ENCODE data around the gene SPINT3. TPM values are rescaled to one million over a fixed set of nuclear protein-coding genes. Genes with fewer than 3 reads are reported as not detected.

SPINT3 gene
- total RNA-seq, 1 donor from 2014 or later, result not detected

DNA sequence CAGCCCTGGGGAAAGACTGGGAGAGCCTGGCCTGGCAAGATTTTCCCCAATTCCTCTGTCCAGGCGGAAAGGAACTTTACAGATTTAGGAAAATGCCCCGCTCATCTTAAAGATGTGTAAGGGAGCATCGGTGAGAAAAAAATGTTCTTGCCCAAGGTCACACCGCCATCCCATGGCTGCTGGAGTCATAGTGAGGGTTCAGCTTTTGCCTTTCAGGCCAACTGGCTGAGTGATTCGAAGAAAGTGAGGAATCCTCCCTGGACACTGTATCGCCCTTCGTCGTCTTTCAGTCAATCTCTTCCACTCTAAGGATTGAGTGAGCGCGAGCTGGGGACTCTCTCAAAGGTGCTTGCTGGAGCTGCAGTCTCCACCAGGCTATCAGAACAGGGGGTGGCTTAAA lies 44.5 kb downstream of the SPINT3 start:
- Mint-ChIP-seq H3K36me3 (ENCODE audit: low read depth) (peaks cover 2% of the 10 kb centered on the region), H3K4me1 (peaks cover 14% of the 10 kb centered on the region), H3K9me3 (peaks cover 5% of the 10 kb centered on the region), H3K4me3 (peak overlapping the region; percentile 56), H3K27ac (ENCODE audit: unreplicated experiment) (peak overlapping the region; percentile 22), H3K27me3 (ENCODE audit: low read depth) (peaks cover 32% of the 10 kb centered on the region)
- no peak for DNase-seq (ENCODE audit: low read depth, low spot score)
- TF ChIP-seq, protein P1, sequence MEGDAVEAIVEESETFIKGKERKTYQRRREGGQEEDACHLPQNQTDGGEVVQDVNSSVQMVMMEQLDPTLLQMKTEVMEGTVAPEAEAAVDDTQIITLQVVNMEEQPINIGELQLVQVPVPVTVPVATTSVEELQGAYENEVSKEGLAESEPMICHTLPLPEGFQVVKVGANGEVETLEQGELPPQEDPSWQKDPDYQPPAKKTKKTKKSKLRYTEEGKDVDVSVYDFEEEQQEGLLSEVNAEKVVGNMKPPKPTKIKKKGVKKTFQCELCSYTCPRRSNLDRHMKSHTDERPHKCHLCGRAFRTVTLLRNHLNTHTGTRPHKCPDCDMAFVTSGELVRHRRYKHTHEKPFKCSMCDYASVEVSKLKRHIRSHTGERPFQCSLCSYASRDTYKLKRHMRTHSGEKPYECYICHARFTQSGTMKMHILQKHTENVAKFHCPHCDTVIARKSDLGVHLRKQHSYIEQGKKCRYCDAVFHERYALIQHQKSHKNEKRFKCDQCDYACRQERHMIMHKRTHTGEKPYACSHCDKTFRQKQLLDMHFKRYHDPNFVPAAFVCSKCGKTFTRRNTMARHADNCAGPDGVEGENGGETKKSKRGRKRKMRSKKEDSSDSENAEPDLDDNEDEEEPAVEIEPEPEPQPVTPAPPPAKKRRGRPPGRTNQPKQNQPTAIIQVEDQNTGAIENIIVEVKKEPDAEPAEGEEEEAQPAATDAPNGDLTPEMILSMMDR (conservative IDR thresholded peaks at IDR 0.05), result no peak

DNA sequence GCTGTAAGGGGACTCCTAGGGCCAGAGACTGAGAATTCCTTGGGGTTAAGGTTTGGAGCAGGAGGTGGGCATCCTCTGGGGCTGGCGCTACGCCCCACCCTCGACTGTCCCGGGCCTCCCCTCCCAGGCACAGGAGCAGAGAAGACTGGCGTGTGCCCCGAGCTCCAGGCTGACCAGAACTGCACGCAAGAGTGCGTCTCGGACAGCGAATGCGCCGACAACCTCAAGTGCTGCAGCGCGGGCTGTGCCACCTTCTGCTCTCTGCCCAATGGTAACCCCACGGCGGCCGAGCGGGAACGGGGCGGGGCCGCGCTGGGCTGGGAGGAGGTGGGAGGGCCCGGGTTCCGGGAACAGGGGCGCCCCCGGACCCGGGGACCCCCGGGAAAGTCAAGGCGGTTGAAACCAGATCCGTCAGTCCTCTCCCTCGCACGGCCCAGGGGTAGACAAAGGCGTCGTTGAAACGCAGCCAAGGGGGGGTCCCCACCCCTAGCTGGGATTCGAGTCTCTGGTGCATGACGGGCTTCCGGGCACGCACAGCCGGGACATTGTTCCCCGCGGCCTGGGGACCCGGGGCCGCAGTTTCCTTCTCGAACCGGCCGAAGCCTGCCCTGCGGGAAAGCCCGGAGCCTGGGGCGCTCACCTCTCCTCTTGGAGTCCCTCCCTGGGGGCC lies 45.0 kb downstream of the SPINT3 start:
- Mint-ChIP-seq H3K4me3 (peak overlapping the region; percentile 56), H3K27ac (ENCODE audit: unreplicated experiment) (peak overlapping the region; percentile 93), H3K4me1 (peaks cover 14% of the 10 kb centered on the region), H3K27me3 (ENCODE audit: low read depth) (peaks cover 32% of the 10 kb centered on the region), H3K9me3 (peaks cover 5% of the 10 kb centered on the region), H3K36me3 (ENCODE audit: low read depth) (peaks cover 2% of the 10 kb centered on the region)
- TF ChIP-seq, protein P1 (conservative IDR thresholded peaks at IDR 0.05), result no peak
- DNase-seq (ENCODE audit: low read depth, low spot score), result peak; percentile 59

DNA sequence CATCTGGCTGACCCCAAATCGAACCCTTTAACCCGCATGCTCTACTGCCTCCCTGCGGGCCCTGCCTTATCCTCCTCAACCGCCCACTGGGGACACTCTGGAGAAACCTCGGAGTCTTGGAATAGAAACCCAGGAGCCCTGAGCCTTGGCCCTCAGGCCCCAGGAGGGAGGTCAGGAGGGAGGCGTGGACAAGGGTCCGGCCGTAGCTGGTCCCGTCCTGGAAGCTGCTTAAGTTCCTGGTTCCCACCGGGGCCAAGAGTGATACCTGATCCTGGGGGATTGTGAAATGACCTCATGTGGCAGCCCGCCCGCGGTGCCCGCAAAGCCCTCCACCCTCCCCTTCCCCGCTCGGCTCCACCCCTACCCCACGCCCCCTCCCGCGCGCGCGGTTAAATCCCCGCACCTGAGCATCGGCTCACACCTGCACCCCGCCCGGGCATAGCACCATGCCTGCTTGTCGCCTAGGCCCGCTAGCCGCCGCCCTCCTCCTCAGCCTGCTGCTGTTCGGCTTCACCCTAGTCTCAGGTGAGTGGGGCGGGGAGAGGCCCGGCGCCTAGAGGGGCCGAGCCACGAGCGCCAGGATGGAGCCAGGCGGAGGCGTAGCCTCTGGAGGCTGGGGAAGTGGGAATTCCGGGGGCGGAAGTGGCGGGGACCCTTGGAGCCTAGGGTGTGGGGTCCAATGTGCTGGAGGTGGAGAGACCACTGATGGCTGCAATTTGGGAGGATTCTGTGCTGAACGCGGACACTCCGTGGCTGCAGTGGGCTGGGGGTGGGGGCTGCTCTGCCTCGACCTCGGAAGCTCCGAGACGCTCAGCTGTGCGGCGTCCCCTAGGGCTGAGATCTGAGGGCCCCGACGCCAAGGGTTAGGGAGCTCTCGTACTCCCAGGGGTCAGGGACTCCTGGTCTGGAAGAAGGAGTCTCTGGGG lies 45.8 kb downstream of the SPINT3 start, which contains the start of gene WFDC2:
Gene WFDC2, plus strand, starts transcription at position 418 of the 926 bp plus-strand sequence. Its CDS starts 29 bp downstream, at position 447.
- Mint-ChIP-seq H3K4me3 (peak within 1 kb of the TSS; percentile 57), H3K9me3 (peaks cover 5% of the 10 kb centered on the region), H3K4me1 (peaks cover 14% of the 10 kb centered on the region), H3K27me3 (ENCODE audit: low read depth) (peaks cover 32% of the 10 kb centered on the region), H3K36me3 (ENCODE audit: low read depth) (peaks cover 2% of the 10 kb centered on the region), H3K27ac (ENCODE audit: unreplicated experiment) (peak within 1 kb of the TSS; percentile 93)
- TF ChIP-seq, protein P1 (conservative IDR thresholded peaks at IDR 0.05), result peak; percentile 23
- no peak for DNase-seq (ENCODE audit: low read depth, low spot score)

DNA sequence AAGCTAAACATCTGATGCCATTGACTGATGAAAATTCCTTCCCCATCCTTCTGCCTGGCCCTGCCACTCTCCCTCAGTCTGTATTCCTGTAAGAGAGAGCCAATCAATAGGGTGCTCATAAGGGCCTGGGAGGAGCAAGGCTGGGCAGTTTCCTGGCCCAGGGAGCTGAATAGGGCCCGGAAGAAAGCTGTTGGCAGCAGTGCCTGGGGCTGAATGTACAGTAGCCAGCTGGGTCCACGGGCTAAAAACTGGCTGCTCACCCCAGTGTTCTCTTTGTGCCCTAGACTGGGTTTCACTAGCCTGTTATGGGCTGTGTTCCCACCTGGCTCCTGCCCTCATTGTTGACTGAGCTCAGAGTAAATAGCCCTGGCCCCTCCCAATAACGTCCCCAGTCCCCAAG lies 47.6 kb downstream of the SPINT3 start:
- Mint-ChIP-seq H3K4me3 (peak overlapping the region; percentile 24), H3K27ac (ENCODE audit: unreplicated experiment) (no peak overlapping the region), H3K36me3 (ENCODE audit: low read depth) (peaks cover 2% of the 10 kb centered on the region), H3K27me3 (ENCODE audit: low read depth) (peaks cover 24% of the 10 kb centered on the region), H3K4me1 (peaks cover 14% of the 10 kb centered on the region), H3K9me3 (peaks cover 3% of the 10 kb centered on the region)
- DNase-seq (ENCODE audit: low read depth, low spot score), result no peak
- TF ChIP-seq, protein P1 (conservative IDR thresholded peaks at IDR 0.05), result no peak

DNA sequence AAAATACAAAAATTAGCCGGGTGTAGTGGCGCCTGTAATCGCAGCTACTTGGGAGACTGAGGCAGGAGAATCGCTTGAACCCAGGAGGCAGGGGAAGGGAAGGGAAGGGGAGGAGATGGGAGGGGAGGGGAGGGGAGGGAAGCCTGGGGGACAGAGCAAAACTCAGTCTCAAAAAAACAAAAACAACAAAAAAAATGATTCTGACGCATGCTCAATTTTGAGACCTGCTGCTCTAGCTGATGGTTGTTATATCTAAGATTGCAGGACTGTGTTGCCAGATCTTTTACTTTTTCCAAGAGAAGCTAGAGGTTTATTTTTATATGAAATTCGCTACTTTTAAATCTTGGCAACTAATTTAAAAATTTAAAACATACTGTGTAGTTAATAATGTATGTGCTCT lies 48.2 kb downstream of the SPINT3 start:
- Mint-ChIP-seq H3K4me1 (peaks cover 14% of the 10 kb centered on the region), H3K4me3 (no peak overlapping the region), H3K9me3 (no peaks in the 10 kb centered on the region), H3K27ac (ENCODE audit: unreplicated experiment) (no peak overlapping the region), H3K36me3 (ENCODE audit: low read depth) (peaks cover 2% of the 10 kb centered on the region), H3K27me3 (ENCODE audit: low read depth) (peaks cover 21% of the 10 kb centered on the region)
- TF ChIP-seq, protein P1 (conservative IDR thresholded peaks at IDR 0.05), result no peak
- DNase-seq (ENCODE audit: low read depth, low spot score), result no peak

Measured in neural crest cell (in vitro differentiated cells).